GM23338 (cell line): ENCODE measurements around the gene GABRR2.

ENCODE experiments used
- CREB1 ChIP-seq: fragments of 250-450 bp; sonication (Bioruptor Pico); IDR thresholded peaks from 2 replicates; pipeline ENCODE4 v1.5.0; 2020; ENCODE audit warnings: low read depth, mild to moderate bottlenecking, moderate library complexity
- CTCF ChIP-seq, 2 experiments: fragments of 200-600 bp in 1 of 2; sonication (generic) in 1 of 2; conservative IDR thresholded peaks; 2 replicates each; pipeline versions ENCODE4 v1.5.1 to v1.6.1; 2016 to 2017; ENCODE audit warnings: antibody characterized with exemption in 2 of 2, low read depth in 2 of 2, mild to moderate bottlenecking in 2 of 2, moderate library complexity in 1 of 2
- ETS1 ChIP-seq: IDR thresholded peaks from 2 replicates; pipeline ENCODE4 v1.6.1; 2016; ENCODE audit warnings: antibody characterized with exemption
- EZH2 ChIP-seq: fragments of 200-600 bp; sonication (generic); IDR thresholded peaks from one replicate; pipeline ENCODE4 v1.8.0; 2017; ENCODE audit warnings: antibody characterized with exemption, mild to moderate bottlenecking, low read depth; ENCODE audit not compliant: unreplicated experiment
- EZH2phosphoT487 ChIP-seq: fragments of 200-600 bp; sonication (generic); IDR thresholded peaks from one replicate; pipeline ENCODE4 v1.8.1; 2018; ENCODE audit warnings: antibody characterized with exemption; ENCODE audit not compliant: unreplicated experiment
- JUNB ChIP-seq: IDR thresholded peaks from one replicate; pipeline ENCODE4 v1.6.1; 2016; ENCODE audit warnings: antibody characterized with exemption; ENCODE audit not compliant: unreplicated experiment
- NANOG ChIP-seq: IDR thresholded peaks from 2 replicates; pipeline ENCODE4 v1.6.1; 2016; ENCODE audit warnings: antibody characterized with exemption, borderline replicate concordance
- POLR2AphosphoS5 ChIP-seq: IDR thresholded peaks from 2 replicates; pipeline ENCODE4 v1.6.1; 2016; ENCODE audit warnings: antibody characterized with exemption, low read depth
- REST ChIP-seq: IDR thresholded peaks from one replicate; pipeline ENCODE4 v1.6.1; 2018; ENCODE audit warnings: antibody characterized with exemption; ENCODE audit not compliant: unreplicated experiment
- STAT1 ChIP-seq: IDR thresholded peaks from one replicate; pipeline ENCODE4 v1.6.1; 2016; ENCODE audit warnings: antibody characterized with exemption; ENCODE audit not compliant: unreplicated experiment
- ZNF114 ChIP-seq: fragments of 250-450 bp; sonication (Bioruptor Pico); IDR thresholded peaks from 2 replicates; pipeline ENCODE4 v1.5.0; 2020; ENCODE audit warnings: mild to moderate bottlenecking, moderate library complexity
- ZNF331 ChIP-seq: fragments of 250-450 bp; sonication (Bioruptor Pico); IDR thresholded peaks from 2 replicates; pipeline ENCODE4 v1.5.0; 2020; ENCODE audit warnings: low read depth, mild to moderate bottlenecking, moderate library complexity
- ZNF462 ChIP-seq: fragments of 250-450 bp; sonication (Bioruptor Pico); IDR thresholded peaks from 2 replicates; pipeline ENCODE4 v1.5.0; 2020; ENCODE audit warnings: mild to moderate bottlenecking, moderate library complexity

- TF ChIP-seq ZNF331, result no peak
- TF ChIP-seq CTCF (conservative IDR thresholded peaks at IDR 0.05; ENCODE audit: low read depth in 2 of 2), result no peak
- no peak for TF ChIP-seq EZH2
- no peak for TF ChIP-seq ETS1
- TF ChIP-seq POLR2AphosphoS5, result no peak
- no peak for TF ChIP-seq EZH2phosphoT487
- TF ChIP-seq REST, result no peak
- no peak for TF ChIP-seq ZNF462 (CRISPR knock-in tag)
- TF ChIP-seq CREB1 (CRISPR knock-in tag), result no peak
- no peak for TF ChIP-seq JUNB
- TF ChIP-seq STAT1, result no peak
- TF ChIP-seq ZNF114, result no peak
- TF ChIP-seq NANOG, result no peak
Observed at GRCh38 chr6:89359561-89359960, 44.5 kb upstream of the GABRR2 start.
